ENCODE measurements around the gene ANKRD27. TPM values are rescaled to one million over a fixed set of nuclear protein-coding genes. Genes with fewer than 3 reads are reported as not detected.
"Not testable (repeated sequence)": the region's sequence is repeated elsewhere in the genome, so short reads cannot be mapped to it uniquely, and the experiment has no call there.

Gene ANKRD27
- total and polyA plus RNA-seq, 8 donors, result 8.8 to 61.7 (median 23.3) TPM

GRCh38 chr19:32653599-32653915 lies 21.4 kb downstream of the ANKRD27 start:
- TF ChIP-seq EP300 (IDR thresholded peaks at IDR 0.05) (no peak), POLR2A (IDR thresholded peaks at IDR 0.05) (no peak), CTCF (IDR thresholded peaks at IDR 0.05) (no peak), POLR2AphosphoS5 (IDR thresholded peaks at IDR 0.05) (no peak)
- no peak overlapping the region for H3K4me3 ChIP-seq

DNA sequence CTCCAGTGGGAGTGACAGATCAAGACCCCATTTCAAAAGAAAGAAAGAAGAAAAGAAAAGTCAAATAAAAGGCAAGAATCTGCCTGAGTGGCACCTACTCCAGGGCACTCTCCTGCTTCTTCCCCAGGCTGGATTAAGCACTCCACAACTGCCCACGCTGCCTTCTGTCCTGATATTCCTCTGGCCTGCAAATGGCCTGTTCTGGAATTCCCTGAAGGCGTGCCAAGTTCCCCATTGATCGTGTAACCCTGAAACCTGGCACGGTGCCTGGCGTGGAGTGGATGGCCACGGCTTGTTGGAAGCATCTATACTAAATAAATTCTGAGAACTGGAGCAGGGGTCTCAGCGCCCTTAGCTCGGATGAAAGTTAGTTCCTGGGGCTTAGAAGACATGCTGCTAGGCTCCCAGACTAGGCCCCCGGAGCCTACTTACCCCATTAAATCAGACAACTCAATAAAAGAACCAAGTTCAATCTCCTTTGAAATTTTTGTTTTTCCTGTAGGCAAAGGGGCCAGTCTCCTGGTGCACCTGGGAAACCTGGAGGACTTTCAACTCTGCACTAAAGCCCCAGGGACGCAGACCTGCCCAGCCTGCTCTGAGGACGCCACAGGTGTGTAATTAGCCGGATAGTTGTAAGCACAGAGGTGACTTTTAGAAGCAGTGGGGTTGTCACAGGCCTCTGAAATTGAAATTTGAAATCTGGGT lies 21.9 kb downstream of the ANKRD27 start:
- DNase-seq, result peak; percentile 82 to 88
- H3K27ac ChIP-seq, result peak overlapping the region; percentile 28 to 62 (median 54)
- H3K9me3 ChIP-seq, result no peaks in the 10 kb centered on the region
- H3K36me3 ChIP-seq, result peaks cover 22 to 64% (median 62%) of the 10 kb centered on the region in 4 donors
- 32 to 49% (median 40%) methylated on average over 12 of the region's 12 CpGs for WGBS, 5 donors
- TF ChIP-seq POLR2AphosphoS5 (IDR thresholded peaks at IDR 0.05), result peak in 2 of 3 donors; percentile 10 to 18
- TF ChIP-seq EP300 (IDR thresholded peaks at IDR 0.05), result no peak
- H3K4me1 ChIP-seq, result peaks cover 22 to 34% (median 27%) of the 10 kb centered on the region in 4 donors
- H3K27me3 ChIP-seq, result no peaks in the 10 kb centered on the region
- intact Hi-C loops (cut with DNase I; ENCODE audit: low total_unique reads), result no loop called here
- no peak overlapping the region for H3K4me3 ChIP-seq

More at GRCh38 chr19:32653599-32653915, 21.4 kb downstream of the ANKRD27 start:
- 55 to 81% (median 69%) methylated on average over 13 to 15 of the region's 15 CpGs for WGBS, 5 donors
- H3K27me3 ChIP-seq, result no peaks in the 10 kb centered on the region
- peaks cover 22 to 34% (median 27%) of the 10 kb centered on the region in 4 donors for H3K4me1 ChIP-seq
- DNase-seq, result no peak
- H3K27ac ChIP-seq, result peak overlapping the region; percentile 28 to 62 (median 54)
- no peaks in the 10 kb centered on the region for H3K9me3 ChIP-seq
- intact Hi-C loops (cut with DNase I; ENCODE audit: low total_unique reads), result no loop called here
- H3K36me3 ChIP-seq, result peaks cover 22 to 64% (median 62%) of the 10 kb centered on the region in 4 donors

GRCh38 chr19:32652331-32652730 lies 22.6 kb downstream of the ANKRD27 start:
- H3K9me3 ChIP-seq; H3K27me3 ChIP-seq; H3K4me3 ChIP-seq; intact Hi-C loops (cut with DNase I; ENCODE audit: low total_unique reads); DNase-seq: not testable (repeated sequence)
- H3K27ac ChIP-seq, result peak overlapping the region in 3 of 5 donors; percentile 54 to 62 (median 58)
- peaks cover 27 to 64% (median 62%) of the 10 kb centered on the region in 4 donors for H3K36me3 ChIP-seq
- H3K4me1 ChIP-seq, result peaks cover 22 to 34% (median 27%) of the 10 kb centered on the region in 4 donors
- WGBS, 5 donors, result 91 to 95% (median 95%) methylated on average over 13 of the region's 13 CpGs

DNA sequence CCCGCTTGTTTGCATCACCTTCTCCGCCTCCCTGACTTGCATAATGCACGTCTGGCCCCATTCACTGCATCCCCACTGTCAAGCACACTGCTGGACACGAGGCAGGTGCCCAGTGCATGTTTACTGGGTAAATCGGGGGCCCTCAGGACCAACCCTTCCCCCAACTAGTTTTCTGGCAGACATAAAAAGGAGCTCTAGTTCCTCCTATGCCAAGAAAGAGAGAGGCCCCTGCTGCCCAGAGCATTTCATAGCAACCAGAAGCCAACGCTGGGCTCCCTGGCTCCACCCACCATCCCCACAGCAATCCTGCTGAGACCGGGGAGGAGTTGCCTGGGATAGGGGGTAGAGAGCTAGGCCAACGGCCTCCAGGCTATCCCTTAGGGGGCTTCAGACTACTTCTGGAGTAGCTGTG lies 23.2 kb downstream of the ANKRD27 start:
- WGBS, 5 donors, result 39 to 51% (median 48%) methylated on average over 8 of the region's 8 CpGs
- H3K4me3 ChIP-seq, result no peak overlapping the region
- H3K27me3 ChIP-seq, result no peaks in the 10 kb centered on the region
- H3K36me3 ChIP-seq, result peaks cover 32 to 64% (median 62%) of the 10 kb centered on the region in 4 donors
- H3K4me1 ChIP-seq, result peaks cover 22 to 34% (median 27%) of the 10 kb centered on the region in 4 donors
- intact Hi-C loops (cut with DNase I; ENCODE audit: low total_unique reads), result no loop called here
- H3K9me3 ChIP-seq, result no peaks in the 10 kb centered on the region
- TF ChIP-seq CTCF (IDR thresholded peaks at IDR 0.05) (no peak), POLR2A (IDR thresholded peaks at IDR 0.05) (no peak), POLR2AphosphoS5 (IDR thresholded peaks at IDR 0.05) (no peak), EP300 (IDR thresholded peaks at IDR 0.05) (no peak)
- peak overlapping the region in 1 of 5 donors; percentile 62 for H3K27ac ChIP-seq
- peak; percentile 30 to 84 for DNase-seq

GRCh38 chr19:32650671-32651070 lies 24.3 kb downstream of the ANKRD27 start:
- H3K36me3 ChIP-seq, result peaks cover 32 to 65% (median 62%) of the 10 kb centered on the region in 4 donors
- H3K27me3 ChIP-seq, result no peaks in the 10 kb centered on the region
- H3K4me1 ChIP-seq, result peaks cover 22 to 34% (median 27%) of the 10 kb centered on the region in 4 donors
- 90 to 95% (median 93%) methylated on average over 5 of the region's 5 CpGs for WGBS, 5 donors
- no peaks in the 10 kb centered on the region for H3K9me3 ChIP-seq
- no peak overlapping the region for H3K4me3 ChIP-seq
- no peak for DNase-seq
- H3K27ac ChIP-seq, result peak overlapping the region in 1 of 5 donors; percentile 62
- intact Hi-C loops (cut with DNase I; ENCODE audit: low total_unique reads), result no loop called here
- TF ChIP-seq POLR2A (IDR thresholded peaks at IDR 0.05), result no peak

- H3K4me1 ChIP-seq, result peaks cover 22 to 34% (median 27%) of the 10 kb centered on the region in 4 donors
- no peak overlapping the region for H3K4me3 ChIP-seq
- TF ChIP-seq CTCF (IDR thresholded peaks at IDR 0.05) (no peak), POLR2AphosphoS5 (IDR thresholded peaks at IDR 0.05) (no peak), EP300 (IDR thresholded peaks at IDR 0.05) (no peak), POLR2A (IDR thresholded peaks at IDR 0.05) (no peak)
- DNase-seq, result no peak
- H3K36me3 ChIP-seq, result peaks cover 23 to 64% (median 60%) of the 10 kb centered on the region in 4 donors
- H3K27ac ChIP-seq, result no peak overlapping the region
- 94 to 98% (median 96%) methylated on average over 7 to 11 of the region's 11 CpGs for WGBS, 5 donors
- no peaks in the 10 kb centered on the region for H3K27me3 ChIP-seq
- intact Hi-C loops (cut with DNase I; ENCODE audit: low total_unique reads), result no loop called here
- no peaks in the 10 kb centered on the region for H3K9me3 ChIP-seq
Measured at GRCh38 chr19:32649751-32650150, 25.2 kb downstream of the ANKRD27 start.
